Psoas muscle (tissue), 8 donors: ENCODE data around the gene DNAJC1. TPM values are rescaled to one million over a fixed set of nuclear protein-coding genes. Genes with fewer than 3 reads are reported as not detected.

Experiments
- ATAC-seq, 4 donors: fragments of 200-7000 bp; cut with Tn5 transposase; one replicate each; pipeline ENCODE4 v1.9.1; 2020; ENCODE audit warnings: moderate library complexity in 3 of 4, mild to moderate bottlenecking in 2 of 4
- DNase-seq, 2 donors: peaks; one replicate each; pipeline ENCODE4 v3.0.0-alpha.2; 2020
- H3K27ac ChIP-seq: fragments of 200-600 bp; one replicate; pipeline ENCODE4 v1.8.0; 2022
- H3K27me3 ChIP-seq, 3 donors: fragments of 200-600 bp in 1 of 3; one replicate each; pipeline versions ENCODE4 v1.6.1 to v1.8.0; 2013 to 2022; ENCODE audit warnings: low read length in 2 of 3, mild to moderate bottlenecking in 2 of 3, moderate library complexity in 1 of 3; ENCODE audit not compliant: insufficient read depth in 3 of 3
- H3K36me3 ChIP-seq, 2 donors: fragments of 200-600 bp in 1 of 2; one replicate each; pipeline versions ENCODE4 v1.6.1 to v1.8.0; 2013 to 2022; ENCODE audit warnings: low read depth in 1 of 2, mild to moderate bottlenecking in 1 of 2, moderate library complexity in 1 of 2; ENCODE audit not compliant: insufficient read depth in 1 of 2
- H3K4me1 ChIP-seq: fragments of 200-600 bp; one replicate; pipeline ENCODE4 v1.8.0; 2022
- H3K4me3 ChIP-seq: fragments of 200-600 bp; one replicate; pipeline ENCODE4 v1.8.0; 2022; ENCODE audit warnings: mild to moderate bottlenecking
- H3K9me3 ChIP-seq: fragments of 200-600 bp; one replicate; pipeline ENCODE4 v1.8.0; 2022
- WGBS, 3 donors: extraction: QIAGEN DNeasy Blood & Tissue Kit; methylation state at CpG; one replicate each; pipeline versions ENCODE4 v1.1.6 to v1.1.7; 2013; 5-methylcytosine and 5-hydroxymethylcytosine counted together
- intact Hi-C, 2 donors: fragments of 100-400 bp; cut with DNase I; formaldehyde crosslinking; loops; one replicate each; pipeline versions ENCODE4 v1.11.0 to v1.14.2; 2022
- polyA plus RNA-seq, 3 donors: library from polyadenylated mRNA; stranded (reverse); fragments of 200-250 nt; gene quantifications; one replicate each; pipeline ENCODE4 v1.2.3, GENCODE V29; 2013
- total RNA-seq, 4 donors: library from RNA; stranded (reverse); fragmentation: NEBNext Ultra II Directional in 2 of 4; extraction: Animal tissue kit (Norgen Biotek cat#: 25700) in 2 of 4; gene quantifications; one replicate each; pipeline versions ENCODE4 v1.2.1 to v1.2.4, GENCODE V29; 2021 to 2023
- TF ChIP-seq, protein P1 (sequence below): fragments of 200-600 bp; IDR thresholded peaks from one replicate; pipeline ENCODE4 v1.8.0; 2022; ENCODE audit warnings: antibody characterized with exemption
- donor health status: healthy with polysubstance abuse.
- donor health status: DM: no; HTN: no; CAD: no; lungs with moderate emphysema.
- donor health status: Bipolar disorder and iron deficiency.
- donor health status: healthy.
- donor health status: DM: yes; HTN: yes; CAD: no.
- donor health status: DM: no; HTN: no; CAD: no.
- donor health status: DM: no; HTN: no; CAD: no.
- donor health status: DM: yes; HTN: yes; CAD: no.

Gene DNAJC1
- total and polyA plus RNA-seq, 7 donors, result 6.7 to 21.5 (median 13.2) TPM

DNA sequence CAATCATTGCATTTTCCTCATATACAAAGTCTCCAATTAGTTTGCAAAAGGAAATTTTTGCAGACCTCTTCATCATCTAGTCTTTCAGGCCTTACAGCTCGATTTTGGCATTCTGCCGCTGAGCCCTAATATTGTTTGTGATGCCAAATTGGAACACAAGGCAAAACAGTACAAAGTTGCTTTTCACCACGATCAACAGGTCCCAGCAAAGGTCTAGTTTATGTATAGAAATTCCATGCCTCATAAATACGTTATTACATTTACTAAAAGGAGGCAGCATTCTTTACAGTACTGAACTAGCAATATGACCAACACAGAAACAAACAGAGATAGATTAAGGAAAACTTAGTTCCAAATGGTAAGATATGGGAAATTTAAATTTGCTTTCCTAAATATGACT lies 7.0 kb upstream of the DNAJC1 start:
- Histone ChIP-seq H3K27me3 (no peaks in the 10 kb centered on the region), H3K36me3 (no peaks in the 10 kb centered on the region), H3K27ac (no peak overlapping the region), H3K4me1 (no peaks in the 10 kb centered on the region), H3K9me3 (no peaks in the 10 kb centered on the region), H3K4me3 (no peak overlapping the region)
- DNase-seq (no peak), ATAC-seq (no peak)
- TF ChIP-seq, protein P1, sequence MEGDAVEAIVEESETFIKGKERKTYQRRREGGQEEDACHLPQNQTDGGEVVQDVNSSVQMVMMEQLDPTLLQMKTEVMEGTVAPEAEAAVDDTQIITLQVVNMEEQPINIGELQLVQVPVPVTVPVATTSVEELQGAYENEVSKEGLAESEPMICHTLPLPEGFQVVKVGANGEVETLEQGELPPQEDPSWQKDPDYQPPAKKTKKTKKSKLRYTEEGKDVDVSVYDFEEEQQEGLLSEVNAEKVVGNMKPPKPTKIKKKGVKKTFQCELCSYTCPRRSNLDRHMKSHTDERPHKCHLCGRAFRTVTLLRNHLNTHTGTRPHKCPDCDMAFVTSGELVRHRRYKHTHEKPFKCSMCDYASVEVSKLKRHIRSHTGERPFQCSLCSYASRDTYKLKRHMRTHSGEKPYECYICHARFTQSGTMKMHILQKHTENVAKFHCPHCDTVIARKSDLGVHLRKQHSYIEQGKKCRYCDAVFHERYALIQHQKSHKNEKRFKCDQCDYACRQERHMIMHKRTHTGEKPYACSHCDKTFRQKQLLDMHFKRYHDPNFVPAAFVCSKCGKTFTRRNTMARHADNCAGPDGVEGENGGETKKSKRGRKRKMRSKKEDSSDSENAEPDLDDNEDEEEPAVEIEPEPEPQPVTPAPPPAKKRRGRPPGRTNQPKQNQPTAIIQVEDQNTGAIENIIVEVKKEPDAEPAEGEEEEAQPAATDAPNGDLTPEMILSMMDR, result no peak
- WGBS, 3 donors, result 49 to 64% (median 51%) methylated on average over 4 of the region's 4 CpGs
- intact Hi-C loops, result loop anchor here in 1 of 2 donors (5.0 kb wide), 1 partner anchor 977 kb away; no protein-coding TSS in a partner anchor

DNA sequence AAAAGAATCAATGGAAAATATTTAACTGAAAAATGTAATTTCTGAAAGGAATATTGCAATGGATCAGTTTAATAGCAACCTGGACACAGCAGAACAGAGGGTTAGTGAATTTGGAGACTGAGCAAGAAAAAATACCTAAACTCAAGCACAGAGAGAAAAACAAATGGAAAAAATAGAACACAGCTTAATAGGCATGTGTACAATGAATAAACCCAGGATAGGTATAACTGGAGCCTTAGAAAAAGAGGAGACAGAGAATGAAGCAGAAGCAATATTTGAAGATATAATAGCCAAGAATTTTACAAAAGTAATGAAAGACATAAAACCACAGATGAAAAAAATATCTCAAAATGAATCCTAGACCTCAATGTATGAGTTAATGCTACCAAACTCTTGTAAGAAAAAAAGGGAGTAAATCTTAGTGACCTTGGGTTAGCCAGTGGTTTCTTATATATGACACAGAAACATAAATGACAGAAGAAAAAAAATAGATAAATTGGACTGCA lies 2.9 kb upstream of the DNAJC1 start:
- ATAC-seq (no peak), DNase-seq (no peak)
- H3K36me3 ChIP-seq, result no peaks in the 10 kb centered on the region
- TF ChIP-seq, protein P1, result no peak
- H3K4me1 ChIP-seq, result peaks cover 11% of the 10 kb centered on the region
- no peaks in the 10 kb centered on the region for H3K9me3 ChIP-seq
- H3K27ac ChIP-seq, result no peak overlapping the region
- intact Hi-C loops, result loop anchor here (5.0 to 10.0 kb wide), 3 partner anchors 218 to 1058 kb away; no protein-coding TSS in a partner anchor
- no peak overlapping the region for H3K4me3 ChIP-seq
- no peaks in the 10 kb centered on the region for H3K27me3 ChIP-seq

DNA sequence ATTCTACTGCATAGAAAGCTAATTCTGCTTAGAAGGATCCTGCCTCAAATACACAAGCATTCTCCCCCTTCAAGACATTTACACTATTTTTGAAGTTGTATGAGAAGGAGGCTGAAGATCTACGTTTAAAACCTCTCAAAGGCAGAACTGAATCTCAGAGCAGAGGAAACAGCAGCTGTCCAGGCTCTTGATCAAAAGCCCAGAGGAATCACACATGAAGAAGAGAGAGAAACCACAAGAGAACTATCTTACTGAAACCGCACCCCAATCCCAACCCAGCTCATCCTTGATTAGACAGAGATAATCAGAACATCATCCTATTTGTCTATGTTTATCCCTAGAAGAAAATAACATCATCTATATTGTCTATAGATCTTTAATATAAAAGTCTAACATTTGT lies 2.2 kb upstream of the DNAJC1 start:
- WGBS, 3 donors, result 64 to 74% (median 66%) methylated on average over 2 of the region's 2 CpGs
- Histone ChIP-seq H3K36me3 (no peaks in the 10 kb centered on the region), H3K27me3 (no peaks in the 10 kb centered on the region), H3K9me3 (no peaks in the 10 kb centered on the region), H3K4me1 (peaks cover 12% of the 10 kb centered on the region), H3K4me3 (no peak overlapping the region), H3K27ac (no peak overlapping the region)
- intact Hi-C loops, result loop anchor here (5.0 to 10.0 kb wide), 3 partner anchors 219 to 1059 kb away; no protein-coding TSS in a partner anchor
- ATAC-seq, result no peak
- TF ChIP-seq, protein P1, result no peak
- no peak for DNase-seq

DNA sequence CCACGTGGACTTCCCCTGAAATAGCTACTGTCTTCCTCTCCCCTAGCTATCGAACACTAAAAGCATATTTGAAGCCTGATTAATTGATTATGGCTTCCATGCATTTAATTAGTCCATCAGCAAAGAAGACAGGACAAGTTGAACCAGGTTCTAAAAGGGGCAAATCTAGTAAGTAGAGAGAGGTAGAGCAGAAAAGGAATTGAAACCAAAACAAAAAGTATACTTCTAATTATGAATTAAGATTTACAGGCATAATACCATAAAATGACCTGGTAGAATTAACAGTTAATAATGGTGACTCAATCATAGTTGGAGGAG lies 393 bp upstream of the DNAJC1 start:
- ATAC-seq, result no peak
- DNase-seq, result no peak
- 0% methylated on average over 2 of the region's 2 CpGs for WGBS, 3 donors
- Histone ChIP-seq H3K27me3 (no peaks in the 10 kb centered on the region), H3K9me3 (no peaks in the 10 kb centered on the region), H3K27ac (peak overlapping the region; percentile 94), H3K4me3 (peak overlapping the region; percentile 78), H3K4me1 (peaks cover 12% of the 10 kb centered on the region), H3K36me3 (no peaks in the 10 kb centered on the region)
- TF ChIP-seq, protein P1, result no peak
- intact Hi-C loops, result loop anchor here (5.0 to 10.0 kb wide), 7 partner anchors 221 to 1063 kb away; partner anchors contain the start of gene BMI1 (in 1 of the 2)
